ENCODE measurements around the gene PI16.

Gene PI16

GRCh38 chr6:36958775-36959554 is 4.4 kb downstream of the PI16 start:
- peak; percentile 1 for DNase-seq

- DNase-seq = peak; percentile 0
Observed at GRCh38 chr6:36959555-36960250, 5.2 kb downstream of the PI16 start.

GRCh38 chr6:36961441-36962435 is 7.2 kb downstream of the PI16 start:
- DNase-seq = peak; percentile 1

DNA sequence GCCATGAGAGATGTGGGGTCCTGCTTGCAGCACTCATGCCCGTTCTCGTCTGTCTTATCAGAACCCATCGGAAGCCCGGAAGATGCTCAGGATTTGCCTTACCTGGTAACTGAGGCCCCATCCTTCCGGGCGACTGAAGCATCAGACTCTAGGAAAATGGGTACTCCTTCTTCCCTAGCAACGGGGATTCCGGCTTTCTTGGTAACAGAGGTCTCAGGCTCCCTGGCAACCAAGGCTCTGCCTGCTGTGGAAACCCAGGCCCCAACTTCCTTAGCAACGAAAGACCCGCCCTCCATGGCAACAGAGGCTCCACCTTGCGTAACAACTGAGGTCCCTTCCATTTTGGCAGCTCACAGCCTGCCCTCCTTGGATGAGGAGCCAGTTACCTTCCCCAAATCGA is 8.3 kb downstream of the PI16 start:
- DNase-seq = peak; percentile 86

GRCh38 chr6:36963451-36964290 is 9.1 kb downstream of the PI16 start:
- DNase-seq = peak; percentile 57

GRCh38 chr6:36964349-36964748 is 9.8 kb downstream of the PI16 start:
- peak; percentile 2 for DNase-seq

GRCh38 chr6:36964908-36965307 is 10.4 kb downstream of the PI16 start:
- peak; percentile 2 for DNase-seq

DNA sequence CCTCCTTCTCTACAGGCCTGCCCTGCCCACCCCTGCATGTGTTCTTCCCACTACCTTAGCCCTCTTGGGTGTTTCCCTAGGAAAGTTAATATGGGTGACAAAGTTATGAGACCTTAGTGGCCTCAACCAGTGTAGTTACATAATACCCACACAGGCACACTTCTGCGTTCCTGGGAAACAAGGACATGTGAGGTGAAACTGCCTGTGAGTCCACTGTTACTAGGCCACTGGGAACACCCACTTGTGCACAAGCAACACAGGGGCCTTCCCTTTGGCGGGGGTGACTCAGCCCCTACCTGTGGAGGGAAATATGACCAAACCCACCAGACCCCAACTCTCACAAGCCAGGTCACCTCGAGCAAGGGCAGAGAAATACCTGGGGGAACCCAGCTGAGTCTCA is 12.8 kb downstream of the PI16 start:
- peak; percentile 2 for DNase-seq

- DNase-seq = peak; percentile 1
Observed at GRCh38 chr6:36967757-36968156, 13.2 kb downstream of the PI16 start.

- DNase-seq = no peak
Observed at GRCh38 chr6:36968266-36968977, 13.9 kb downstream of the PI16 start.

DNA sequence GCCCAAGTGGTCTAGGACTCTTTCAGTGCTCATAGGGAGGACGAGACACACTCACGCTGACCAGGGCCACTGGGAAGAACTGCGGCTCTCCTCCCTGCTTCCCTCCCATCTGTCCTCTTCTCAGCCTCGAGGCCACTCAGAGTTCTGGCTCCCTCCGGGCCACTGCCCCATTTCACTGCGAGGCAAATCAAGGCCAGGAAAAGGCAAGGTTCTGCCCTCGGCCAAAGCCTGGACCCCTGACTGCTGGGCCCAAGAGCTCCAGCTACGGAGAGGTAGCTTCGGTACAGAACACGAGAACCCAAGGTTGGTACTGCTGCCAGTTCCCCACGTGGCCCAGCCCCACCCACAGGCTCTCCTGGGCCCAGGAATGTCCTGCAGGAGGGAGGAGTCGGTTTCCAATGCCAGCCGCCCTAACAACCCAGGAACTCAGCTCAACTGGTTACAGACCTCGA is 14.7 kb downstream of the PI16 start:
- DNase-seq = no peak

DNA sequence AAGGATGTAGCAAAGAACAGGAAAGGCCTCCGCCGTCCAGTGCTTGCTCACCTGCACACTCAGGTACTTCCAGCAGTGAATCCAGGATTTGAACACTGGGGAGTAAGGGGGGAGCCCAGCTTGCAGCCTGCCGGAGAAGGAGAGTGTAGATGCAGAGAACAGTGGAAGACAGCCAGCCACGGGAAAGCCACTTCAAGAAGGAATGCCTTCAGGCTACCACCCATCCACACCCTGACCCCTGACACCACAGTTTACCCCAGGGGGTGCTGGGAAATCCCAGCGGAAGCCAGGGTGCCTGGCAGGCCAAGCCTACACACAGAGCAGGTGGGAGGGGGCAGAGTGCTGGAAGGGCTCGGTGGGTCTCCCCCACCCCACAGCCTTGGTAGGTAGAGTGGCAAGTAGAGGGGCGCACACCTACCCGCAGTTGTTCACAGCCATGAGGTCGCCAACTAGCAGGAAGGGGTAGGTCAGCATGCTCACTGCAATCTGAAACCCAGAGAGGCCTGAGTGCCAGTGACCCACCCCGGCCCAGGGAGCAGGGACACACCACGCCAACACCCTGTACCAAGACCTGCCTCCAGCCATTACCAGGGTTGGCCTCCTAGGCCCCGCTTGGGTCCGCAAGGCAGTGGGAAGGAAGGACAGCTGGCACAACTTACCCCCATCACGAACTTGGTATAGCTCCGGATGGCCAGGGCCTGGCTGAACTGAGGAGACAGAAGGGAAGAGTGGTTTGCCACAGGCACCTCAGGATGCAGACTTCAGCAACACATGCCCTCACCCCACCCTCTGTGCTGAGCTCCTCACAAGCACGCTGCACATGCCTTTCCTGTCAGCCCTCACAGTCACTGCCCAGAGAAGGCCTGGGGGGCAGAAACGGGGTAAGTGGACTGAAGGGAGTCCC is 15.7 kb downstream of the PI16 start:
- DNase-seq = no peak

DNA sequence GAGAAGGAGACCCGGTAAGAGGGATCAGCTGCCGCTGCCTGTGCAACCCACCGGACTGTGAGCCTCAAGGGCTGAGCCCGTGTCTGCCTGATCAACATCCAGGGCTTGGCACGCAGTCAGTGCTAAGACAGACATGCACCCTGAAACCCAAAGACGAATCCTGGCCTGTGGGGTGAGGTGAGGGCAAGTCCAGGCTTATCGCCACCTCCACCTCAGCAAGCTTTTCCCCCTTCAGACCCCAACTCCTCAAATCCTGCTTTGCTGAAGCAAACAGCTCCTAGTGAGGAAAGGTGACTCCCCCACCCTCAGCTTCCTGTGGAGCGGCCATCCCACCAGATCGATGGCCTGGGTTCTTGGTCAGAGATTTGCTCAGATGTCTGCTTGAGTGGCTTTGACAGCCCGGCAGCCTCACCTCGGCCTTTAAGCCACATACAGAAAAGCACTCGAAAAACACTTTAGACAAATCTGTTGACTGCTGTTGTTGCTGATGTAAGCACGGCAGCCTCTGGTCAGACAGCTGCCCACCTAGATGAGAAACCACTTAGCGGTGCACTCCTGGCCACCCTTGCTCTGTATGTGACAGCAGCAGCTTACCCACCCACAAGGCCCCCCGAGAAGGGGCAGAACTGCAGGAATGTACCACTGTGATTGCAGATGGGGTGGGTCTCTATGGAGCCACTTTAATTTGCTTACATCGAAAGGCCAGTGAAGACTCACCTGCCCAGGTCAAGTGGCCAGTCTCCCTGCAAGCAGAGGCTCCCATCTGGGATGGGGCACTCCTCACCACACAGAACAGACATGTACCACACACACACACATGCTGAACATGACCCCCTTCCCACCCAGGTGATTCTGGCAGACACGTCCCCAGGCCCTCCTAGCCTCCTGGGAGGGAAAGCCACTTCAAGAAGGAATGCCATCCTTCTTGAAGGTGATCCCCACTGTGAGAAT is 16.6 kb downstream of the PI16 start:
- DNase-seq = no peak

DNA sequence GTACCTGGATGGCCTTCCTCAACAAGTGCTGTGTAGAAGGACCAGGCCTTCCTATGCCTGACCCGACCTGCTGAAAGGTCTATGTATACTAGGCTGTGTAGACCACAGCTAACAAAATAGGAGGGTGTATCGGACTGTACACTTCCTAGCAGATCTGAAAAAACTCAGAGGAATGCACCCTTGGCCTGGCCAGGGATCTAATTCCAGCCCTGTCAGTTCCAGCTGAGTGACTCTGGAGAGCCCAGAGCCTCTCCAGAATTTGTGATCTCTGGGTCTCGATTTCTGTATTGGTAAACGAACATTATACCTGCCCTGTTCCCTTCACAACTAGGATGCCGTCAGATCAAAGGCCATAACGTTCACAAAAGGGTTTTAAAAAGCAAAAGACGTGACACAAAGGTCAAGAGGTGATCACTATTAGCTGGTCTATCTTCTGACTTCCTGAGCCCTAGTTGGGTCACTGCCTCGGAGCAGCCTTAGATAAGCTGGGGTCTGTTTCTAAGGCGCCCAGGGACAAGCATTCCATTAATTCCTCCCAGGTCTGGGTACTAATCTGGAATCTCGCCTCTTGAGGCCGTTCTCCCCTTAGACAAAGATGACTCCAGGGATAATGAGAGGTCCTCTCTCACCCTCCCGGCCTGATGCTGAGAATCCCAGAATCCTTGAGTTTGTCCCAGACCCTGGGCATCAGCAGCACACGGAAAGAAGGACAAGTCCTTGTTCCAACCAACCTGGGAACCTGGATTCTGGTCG is 17.6 kb downstream of the PI16 start:
- no peak for DNase-seq

DNA sequence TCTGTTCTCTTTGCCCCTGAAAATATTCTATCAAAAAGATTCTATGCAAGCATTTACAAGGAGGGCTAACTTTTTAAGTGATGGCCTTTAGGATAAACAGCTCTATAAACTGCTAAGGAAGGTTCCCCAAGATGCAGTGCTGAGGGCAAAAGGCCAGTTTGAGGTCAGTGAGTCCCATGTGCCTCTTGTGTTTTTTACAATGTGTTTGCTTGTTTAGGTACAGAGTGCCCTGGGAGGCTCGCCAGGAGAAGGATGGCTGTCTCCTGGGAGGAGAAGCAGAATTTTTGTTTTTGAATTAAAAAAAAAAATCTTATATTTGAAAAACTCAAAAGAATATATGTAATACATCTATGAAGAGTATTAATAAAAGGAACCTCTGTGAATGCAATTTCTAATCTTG is 18.7 kb downstream of the PI16 start:
- DNase-seq = no peak

DNA sequence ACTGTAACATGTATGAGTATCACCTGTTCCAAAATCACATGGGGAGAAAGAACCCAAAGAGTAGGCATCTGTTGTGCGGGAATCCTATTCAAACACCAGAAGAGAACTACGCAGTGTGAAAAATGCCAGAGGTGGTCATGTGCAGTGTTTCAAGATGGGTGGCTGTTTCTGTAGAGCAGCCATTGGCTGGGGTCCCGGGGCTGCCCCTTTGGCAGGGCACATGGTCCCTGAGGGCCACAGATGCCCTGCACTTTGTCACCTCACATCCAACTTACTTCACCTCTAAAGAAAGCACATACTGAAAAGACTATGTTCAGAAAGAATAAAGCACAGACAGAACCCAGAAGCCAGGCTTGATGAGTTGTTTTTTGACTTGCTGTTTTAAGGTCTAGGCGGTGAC is 19.1 kb downstream of the PI16 start:
- DNase-seq = no peak

GRCh38 chr6:36975231-36976006 is 20.9 kb downstream of the PI16 start:
- no peak for DNase-seq

DNA sequence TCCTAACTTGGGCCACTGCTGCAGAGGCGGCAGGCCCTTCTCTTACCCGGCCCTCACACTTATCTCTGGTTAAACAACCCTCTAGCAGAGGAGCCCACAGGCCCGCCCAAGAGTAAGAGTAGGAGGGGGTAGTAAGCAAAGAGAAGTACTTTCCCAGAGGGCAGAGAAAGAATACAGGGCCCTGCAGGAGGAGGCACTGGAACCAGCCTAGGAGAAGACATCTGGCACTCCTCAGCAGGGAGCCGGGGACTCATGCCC is 21.4 kb downstream of the PI16 start:
- no peak for DNase-seq
